Kidney glomerular epithelial cell (primary cell): ENCODE data around the gene HDAC4.
"Not testable (repeated sequence)": the region's sequence is repeated elsewhere in the genome, so short reads cannot be mapped to it uniquely, and the experiment has no call there.

Source experiments
- DNase-seq: peaks from one replicate; lab custom pipeline; 2025; lab: John Stamatoyannopoulos, UW

The HDAC4 gene

DNA sequence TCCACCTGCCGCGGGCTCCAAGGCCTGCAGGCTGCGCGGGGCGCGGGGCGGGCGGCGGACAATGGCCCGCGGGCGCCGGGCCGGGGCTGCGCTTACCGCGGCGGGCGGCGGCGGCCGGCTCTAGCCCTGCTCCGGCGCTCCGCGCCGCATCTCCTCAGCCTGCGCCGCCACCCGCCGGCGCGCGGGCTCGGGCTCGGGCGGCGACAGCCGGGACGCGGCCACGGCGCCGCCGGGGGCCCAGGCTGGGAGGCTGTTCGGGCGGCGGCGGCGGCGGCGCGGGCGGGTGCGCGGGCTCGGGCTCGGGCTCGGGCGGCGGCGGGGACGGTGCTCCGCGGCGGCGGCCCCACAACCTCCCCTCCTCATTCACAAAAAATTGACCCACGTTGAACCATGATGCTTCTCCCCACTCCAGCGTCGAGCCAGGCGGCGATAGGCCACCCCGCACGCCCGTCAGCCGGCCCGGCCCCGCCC is at the start of gene HDAC4:
Gene HDAC4, minus strand, starts transcription at position 425 of the 471 bp plus-strand sequence. CDS start 48,321 bp downstream, outside the sequence.
- no peak for DNase-seq

DNA sequence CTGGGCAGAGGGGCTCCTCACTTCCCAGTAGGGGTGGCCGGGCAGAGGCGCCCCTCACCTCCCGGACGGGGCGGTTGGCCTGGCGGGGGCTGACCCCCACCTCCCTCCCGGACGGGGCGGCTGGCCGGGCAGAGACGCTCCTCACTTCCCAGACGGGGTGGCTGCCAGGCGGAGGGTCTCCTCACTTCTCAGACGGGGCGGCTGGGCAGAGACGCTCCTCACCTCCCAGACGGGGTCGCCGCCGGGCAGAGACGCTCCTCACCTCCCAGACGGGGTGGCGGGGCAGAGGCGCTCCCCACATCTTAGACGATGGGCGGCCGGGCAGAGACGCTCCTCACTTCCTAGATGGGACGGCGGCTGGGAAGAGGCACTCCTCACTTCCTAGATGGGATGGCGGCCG is 48.6 kb upstream of the HDAC4 start:
- not testable (repeated sequence) for DNase-seq

DNA sequence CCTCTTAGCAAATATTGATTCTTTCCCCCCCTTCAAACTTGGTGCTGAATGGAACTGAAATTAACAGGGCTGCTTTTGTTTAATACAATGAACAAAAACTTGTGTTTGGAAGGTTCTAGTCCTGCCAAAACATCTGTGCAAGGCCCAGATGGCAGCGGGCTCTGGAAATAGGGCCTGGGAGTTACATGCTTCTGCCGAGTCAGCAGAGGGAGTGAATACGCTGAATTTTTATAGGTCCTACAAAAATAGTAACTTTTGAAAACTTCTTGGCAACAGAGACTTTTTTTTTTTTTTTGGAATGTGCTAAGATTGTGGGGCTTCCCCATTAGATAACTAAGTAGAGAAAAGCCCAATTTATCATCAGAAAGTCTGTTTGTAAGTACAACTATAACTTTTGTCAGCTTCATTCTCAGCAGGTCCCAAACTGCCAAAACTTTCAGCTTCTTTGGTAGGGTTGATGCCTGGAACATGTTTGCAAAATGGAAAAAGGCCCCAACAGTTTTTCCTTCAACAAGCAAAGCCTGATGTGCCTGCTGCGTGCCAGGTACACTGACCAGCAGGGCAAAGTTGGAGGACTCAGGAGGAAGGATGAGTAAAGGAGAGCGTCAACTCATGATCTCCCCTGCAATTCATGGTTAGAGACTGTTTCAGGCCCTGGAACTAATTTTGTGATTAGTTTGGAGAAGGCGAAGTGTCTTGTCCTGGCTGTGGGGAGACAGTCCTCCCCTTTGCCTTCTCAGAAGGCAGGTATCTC is 45.1 kb upstream of the HDAC4 start:
- no peak for DNase-seq

DNA sequence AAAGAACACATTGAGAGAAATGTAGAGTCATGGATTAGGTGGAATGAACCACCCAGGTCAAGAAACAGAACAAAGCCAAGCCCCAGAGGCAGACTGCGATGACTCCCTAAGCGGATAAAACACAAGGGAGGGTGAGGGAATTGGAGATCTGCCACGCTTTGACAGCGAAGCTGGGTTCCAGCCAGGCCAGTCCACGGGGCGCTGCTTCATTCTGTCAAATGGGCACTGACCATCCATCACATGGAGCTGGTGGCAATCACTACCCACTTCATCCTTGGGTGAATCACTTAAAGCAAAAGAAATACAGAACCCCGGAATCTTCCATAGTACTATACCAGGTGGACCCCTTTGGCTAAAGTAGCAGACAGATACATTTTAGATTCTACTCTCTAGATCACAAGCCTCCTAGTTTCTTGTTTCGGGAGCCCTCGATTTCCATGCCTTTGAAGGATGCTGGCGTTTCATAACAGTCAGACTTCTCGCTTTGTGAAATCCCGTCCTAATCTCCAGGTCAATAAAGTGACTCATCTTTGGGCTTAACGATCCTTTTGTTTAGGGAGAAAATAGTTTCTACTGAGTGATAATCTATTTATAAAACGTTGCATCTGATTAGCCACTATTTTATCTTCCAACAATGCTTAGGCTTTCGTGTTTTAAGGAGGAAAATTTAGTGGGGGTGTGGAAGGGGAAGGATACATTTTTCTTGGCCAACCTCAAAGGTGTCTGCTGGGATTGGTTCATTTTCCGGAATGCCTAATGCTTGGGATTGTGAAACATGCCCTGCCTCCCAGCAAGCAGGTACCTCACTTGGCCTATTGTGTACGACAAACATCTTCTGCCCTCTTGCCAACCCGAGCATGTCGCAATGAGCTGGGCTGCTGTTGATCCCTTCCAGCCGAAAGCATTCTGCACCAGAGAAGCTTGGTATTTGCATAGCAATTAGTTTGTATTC is 44.1 kb upstream of the HDAC4 start:
- DNase-seq: no peak

DNA sequence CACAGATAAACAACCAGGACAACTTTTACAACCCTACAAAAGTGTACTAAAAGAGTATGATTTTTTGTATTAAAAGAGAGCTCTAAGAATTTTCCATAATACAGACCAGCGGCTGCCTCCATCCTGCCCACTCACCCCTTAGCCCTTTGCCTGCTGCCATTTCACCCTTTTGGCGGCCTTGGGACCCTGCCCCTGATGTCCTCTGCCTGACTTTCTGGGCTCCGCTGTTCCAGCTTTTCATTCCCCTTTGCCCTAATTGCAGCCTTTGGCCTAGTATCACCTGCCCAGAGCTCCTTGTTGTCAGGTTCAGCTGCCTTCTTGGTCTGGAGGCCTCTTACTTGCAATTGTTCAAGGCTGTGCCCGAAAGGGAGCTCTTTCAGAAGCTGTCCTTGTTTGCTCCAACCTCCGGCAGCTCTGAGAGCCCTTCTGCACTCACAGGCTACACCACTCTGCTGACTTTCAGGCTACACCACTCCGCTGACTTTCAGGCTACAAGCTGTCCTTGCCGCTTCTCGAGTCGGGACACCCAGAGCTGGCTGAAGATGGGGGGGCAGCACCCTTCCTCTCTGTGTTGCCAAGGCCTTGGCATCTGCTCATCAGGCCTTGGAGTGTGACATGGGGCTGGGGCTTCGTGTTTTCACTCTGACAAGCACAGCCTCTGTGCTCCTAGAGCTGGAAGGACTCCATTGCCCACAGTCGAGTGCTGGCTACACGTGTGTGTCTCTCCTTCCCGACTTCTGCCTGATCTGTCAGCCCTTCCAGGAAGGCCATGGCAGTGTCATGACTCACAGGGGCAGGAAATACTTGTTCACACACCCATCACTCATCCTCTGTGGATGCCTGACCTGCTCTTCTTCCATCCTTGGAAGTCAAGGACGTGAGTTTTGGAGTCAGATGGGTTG is 43.1 kb upstream of the HDAC4 start:
- no peak for DNase-seq

DNA sequence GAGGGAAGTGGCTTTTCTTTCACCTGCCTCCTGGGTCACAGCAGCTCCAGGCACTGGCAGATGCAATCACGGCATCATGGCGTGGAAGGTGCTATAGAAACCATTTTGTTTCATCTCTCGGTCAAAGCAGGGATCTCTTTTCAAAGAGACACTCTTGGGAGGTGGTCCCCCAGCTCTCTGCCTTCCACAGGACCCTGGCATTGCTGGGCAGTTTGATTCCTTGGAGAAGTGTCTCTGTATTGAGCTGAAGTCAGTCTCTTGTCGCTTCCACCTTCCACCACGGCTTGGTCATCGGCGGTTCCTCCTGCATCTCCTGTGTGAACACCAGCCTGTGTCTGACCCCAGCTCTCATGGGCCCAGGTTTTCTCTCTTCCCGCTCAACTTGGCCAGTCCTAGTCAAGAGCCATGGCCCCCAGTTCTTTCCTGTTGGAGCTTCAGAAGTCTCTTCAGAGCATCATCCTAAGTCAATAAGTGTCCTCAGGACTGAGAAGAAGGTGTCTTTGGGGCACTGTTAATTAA is 42.3 kb upstream of the HDAC4 start:
- DNase-seq: no peak

DNA sequence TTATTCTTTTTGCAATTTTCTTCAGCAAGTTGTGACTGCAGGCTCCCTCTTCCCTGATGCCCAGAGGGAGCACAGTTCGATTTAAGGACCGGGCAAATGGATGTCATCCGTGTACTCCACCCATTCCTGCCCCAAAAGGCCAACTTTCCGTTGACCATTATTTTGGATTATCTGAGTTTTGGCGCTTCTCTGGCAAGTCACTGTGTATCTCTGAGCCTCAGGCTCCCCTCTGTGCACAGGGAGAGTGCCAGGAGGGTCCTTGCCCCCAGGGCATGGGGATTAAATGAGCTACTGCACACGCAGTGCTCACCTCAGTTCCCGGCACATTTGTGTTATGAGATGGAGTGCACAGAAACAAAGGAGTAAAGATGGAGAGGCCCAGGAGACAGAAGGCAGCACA is 41.4 kb upstream of the HDAC4 start:
- no peak for DNase-seq

DNA sequence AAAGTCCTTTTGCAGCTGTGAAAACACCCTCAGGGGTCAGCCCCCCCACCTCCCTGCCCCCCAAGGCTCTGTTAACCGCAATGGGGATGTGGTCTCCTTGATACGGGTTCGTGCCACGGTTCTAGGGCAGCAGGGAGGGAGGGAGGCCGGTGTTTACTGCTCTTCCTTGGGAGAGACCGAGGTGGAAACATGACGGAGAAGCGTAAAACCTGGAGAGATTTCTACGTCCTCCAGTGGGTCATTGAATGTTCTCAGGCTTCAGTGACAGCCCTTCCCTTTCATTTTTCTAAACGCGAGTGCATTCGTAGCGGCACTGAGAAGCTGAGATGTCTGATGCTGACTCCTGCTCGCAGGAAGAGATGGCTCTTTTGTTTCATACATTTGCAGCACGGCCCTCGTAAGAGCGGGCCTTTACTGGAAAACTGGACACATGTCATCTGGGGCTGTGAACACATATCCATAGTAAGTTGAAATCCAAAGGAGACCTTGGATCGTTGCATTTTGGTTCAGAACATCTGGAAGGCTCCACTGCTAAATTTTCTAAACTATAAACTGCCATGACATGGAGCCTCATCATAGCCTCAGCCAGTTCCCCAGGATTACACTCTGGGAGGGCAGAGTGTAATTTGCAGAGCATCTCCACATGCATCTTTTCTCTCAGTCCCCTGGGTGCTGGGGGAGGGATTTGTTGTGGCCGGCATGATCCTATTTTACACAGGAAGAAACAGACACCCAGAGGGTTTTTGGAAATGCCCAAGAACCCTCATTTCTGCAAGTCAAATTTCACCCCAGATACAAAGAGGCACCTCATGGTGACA is 40.6 kb upstream of the HDAC4 start:
- DNase-seq: no peak

DNA sequence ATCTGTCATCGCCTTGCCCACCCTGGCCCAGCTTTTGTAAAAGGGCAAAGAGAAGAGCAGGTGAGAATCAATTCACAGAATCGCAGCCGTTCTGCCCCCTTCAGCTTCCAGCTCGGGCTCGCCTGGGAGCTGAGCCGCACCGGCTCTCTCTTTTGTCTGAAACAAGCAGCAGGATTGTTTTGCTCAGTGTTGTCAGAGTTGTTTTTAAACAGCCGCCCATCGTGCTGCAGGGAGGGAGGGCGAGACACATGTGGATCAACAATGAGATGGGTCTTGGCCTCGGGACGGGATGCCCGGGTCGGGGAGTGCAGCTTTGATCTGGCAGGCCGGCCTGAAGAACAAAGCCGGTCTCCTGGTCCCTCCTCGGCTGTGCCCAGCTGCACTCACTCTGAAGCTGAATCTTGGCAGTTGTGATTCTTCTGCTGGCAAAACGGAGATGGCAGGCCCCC is 39.7 kb upstream of the HDAC4 start:
- no peak for DNase-seq

DNA sequence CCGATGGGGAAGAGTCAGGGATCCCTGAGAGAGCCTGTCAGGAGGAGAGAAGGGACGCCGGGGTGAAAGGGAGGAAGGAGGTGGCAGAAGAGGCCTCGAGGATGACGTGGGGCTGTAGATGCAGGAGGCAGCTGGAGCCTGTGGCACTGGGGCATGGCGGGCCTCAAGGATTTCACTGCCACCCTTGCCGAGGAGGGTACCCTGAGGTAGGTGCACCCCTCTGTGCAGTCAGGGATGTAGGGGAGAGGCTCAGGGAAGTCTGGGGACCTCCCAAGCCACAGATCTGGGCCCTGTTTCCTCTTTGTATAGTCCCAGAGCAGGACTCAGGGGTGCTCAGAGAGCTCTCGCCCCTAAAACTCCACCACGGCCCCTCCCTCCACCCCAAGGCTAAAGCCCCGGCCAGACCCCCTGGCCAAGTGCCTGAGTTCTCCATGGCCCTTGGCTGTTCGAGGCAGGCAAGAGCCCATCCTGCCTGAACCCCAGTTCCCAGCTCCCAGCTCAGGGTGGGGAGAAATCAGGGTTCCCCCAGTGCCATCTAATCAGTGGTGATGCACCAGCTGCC is 39.0 kb upstream of the HDAC4 start:
- no peak for DNase-seq

DNA sequence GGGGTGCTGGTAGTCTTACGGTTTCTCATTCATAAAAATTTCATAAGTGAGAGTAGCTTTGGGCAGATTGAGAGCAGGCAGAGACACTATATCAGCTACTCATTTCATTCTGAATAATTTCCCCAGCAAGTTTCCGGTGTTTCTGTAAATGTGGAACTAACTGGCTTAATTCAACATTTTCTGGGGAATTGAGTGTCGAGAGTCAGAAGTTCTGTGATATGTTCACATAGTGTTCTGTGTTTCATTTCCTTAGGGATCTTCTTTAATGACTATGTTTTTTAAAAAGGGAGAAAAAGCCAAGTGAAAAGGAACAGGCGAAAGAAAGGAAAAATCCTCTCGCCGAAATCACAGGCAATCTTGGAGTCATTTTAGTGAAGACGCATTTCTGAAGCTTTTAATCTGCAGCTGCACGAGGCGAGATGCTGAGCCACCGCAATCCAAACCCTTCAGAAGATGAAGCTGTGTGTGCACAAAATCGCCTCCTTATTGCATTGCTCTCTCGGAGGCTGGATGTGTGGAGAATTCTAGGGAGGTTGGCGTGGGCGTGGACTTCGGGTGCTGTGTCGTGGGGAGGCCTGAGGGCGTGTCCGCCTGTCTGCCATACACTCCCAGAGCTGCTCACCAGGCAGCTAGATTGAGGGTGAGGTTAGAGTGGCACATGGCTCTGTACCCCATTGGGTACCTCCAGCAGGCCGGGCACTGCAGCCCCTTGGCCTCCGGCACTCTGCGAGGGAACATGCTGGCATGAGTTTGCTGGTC is 38.4 kb upstream of the HDAC4 start:
- no peak for DNase-seq

DNA sequence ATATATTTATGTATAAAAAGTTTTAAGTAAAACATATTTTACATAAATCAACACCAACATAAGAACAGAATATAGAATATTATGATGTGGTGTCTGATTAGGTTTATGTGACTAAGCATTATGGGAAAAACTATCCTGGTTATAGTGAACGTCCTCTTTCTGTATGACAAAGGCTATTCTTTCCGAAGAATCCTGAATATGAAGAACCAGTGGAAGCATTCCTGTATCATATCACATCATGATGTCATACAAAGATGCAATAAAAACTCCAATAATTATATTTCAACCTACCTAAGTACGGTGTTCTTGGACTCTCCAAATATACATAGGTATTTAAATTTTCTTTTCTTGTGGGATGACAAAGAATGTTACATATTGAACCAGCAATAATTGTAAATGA is 37.5 kb upstream of the HDAC4 start:
- DNase-seq: no peak

DNA sequence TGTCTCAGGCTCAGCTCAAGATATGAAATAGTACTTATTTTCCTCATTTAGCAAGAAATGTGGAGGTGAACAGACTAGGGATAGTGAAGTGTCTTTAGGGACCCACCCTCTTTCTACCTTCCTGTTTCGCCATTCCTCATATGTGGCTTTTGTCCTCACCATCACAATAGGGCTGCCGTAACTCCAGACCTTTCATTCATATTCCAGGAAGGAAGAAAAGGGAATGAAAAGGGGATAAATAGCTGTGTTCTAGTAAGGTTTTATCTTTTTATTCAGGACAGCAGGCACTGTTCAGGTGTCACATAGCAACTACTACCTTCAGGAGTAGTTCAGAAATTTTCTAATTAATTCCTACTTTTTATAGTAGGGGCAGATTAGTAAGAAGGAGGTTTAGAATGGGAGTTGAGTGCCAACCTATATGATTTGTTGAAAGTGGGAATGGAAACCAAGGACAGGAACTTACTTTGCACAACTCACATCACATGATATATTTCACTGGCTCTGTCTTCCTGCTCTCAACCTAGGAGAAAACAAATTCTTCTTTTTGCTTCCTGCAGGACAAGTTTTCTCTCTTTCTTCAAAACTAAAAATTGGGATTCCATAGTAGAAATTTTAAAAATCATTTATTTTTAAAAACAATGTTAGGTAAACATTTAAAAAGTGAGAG is 36.0 kb upstream of the HDAC4 start:
- DNase-seq: no peak

DNA sequence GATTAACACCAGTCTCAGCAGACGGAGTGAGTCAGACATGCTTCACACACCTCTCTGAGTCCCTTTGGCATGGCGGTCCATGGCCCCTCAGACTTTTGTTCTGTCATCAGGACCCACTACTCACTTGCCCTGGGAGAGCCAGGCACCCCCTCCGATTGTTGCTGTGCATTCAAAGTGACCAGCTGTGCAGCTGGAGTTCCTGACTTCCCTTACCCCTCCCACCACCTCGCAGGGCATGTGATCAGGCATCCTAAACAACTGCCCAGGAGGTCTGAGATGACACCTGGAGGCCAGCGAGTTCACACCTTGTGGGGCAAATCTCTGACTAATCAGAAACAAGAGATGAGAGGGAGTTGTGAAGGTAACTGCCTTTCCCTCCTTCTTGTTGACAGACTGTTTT is 35.3 kb upstream of the HDAC4 start:
- no peak for DNase-seq

DNA sequence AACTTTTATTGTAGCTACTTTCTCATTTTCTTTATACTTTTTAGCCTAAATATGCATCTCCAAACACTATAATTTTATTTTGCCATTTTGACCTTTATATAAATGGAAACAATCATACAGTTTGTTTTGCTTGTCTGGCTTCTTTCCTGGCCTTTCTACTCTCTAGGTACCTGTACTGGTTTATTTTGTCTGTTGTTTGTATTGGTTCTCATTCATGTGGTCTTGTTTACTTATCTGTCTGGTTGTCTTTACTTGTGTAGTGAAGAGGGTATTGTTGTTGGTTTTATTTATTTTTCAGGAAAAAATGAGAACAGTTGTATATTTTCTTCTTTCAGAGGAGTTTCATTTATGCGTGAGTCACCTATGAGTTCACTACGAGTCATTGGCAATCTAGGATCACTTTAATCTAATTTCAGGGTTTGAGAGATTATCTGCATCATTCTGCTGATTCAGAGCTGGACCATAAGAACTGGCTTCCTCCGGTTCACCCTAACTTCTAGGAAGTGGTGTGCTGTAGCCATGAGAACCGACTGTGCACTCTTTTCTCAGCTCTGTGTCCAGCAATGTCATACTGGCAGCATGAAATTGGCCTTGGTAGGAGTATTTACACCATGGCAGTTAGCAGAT is 33.1 kb upstream of the HDAC4 start:
- no peak for DNase-seq

DNA sequence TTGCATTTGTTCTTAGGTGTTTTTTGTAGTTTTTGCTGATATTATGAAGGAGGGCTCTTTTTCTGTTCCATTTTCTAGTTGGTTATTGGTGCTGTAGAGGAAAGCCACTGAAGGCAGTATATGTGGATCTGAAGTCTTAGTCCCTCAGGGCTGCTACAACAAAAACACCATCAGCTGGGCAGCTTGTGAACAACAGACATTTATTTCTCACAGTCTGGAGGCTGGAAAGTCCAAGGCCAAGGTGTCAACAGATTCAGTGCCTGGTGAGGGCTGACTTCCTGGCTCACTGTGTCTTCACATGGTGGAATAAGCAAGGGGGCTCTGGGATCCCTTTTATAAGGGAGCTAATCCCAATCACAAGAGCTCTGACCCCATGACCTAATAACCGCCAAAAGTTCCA is 31.4 kb upstream of the HDAC4 start:
- DNase-seq: no peak

DNA sequence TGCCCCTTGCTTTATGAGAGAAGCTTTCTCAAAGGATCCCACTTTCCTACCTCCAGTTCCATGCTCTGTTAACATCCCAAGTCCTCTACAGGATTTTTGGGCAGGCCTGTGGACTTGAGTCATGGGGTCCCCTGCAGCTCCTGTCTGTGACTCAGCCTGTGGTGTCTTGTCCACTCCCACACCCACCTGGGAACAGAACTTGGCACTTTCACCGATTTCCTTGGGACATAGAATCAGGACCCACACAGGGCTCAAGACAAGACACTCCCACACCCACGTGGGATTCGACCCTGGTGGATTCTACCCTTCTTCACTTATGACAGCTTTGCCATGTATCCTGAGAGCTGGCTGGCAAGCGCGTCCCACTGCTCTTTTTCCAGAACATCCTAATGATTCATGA is 30.7 kb upstream of the HDAC4 start:
- DNase-seq: no peak

DNA sequence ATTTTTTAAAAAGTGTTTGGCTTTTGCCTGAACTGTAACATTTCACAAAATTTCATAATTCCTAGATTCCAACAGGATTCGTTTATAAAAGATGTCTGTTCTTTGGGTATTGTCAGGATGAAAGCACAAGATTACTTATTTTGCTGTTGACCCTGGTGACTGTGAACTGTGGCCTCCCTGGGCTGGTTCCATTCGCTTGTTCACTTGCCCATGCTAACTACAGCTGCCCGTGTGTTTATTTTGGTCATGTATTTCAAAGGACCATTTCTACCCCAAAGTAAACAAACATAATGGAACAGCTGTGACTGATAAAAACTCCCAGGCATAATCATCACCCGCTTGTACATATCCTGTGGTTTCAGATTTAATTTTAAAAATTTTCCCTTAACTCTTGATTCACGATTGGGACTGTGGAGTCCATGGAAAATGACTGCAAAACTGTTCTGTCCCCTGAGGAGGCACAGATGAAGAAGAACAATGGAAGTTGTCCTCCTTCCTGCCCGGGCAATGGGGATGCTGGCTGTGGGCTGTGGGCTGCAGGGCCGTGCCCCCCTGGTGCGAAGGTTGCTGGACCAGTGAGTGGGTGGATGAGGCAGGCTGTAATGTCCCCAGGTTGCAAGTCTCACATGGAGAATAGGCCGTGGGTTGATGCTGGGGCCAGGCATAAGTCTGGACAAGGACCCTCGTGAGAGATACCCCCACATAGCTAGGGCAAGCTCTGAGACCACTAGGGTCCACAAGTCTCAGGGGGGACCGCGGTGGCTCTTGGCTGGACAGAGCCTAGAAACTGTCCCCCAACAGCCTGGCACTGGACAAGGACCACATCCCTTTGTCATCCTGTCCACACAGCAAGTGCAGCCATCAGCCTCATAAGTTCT is 28.9 kb upstream of the HDAC4 start:
- no peak for DNase-seq
